IMR-90 (cell line): ENCODE data around the gene NUDCD2. TPM values are rescaled to one million over a fixed set of nuclear protein-coding genes. Genes with fewer than 3 reads are reported as not detected.

ENCODE experiments used
- ATAC-seq: fragments of 200-7000 bp; cut with Tn5 transposase; 2 replicates; pipeline ENCODE4 v1.9.1; 2020; ENCODE audit warnings: low read depth, mild to moderate bottlenecking, moderate library complexity
- BruUV-seq: library from RNA; stranded (reverse); fragments of 400-500 nt; replicated peaks from 2 replicates; lab custom pipeline; 2021; lab: Mats Ljungman, UMichigan
- CTCF ChIA-PET: fragments of 300-600 bp; formaldehyde crosslinking; extraction: SDS; loops from one replicate; lab custom pipeline; 2021; ENCODE audit warnings: antibody characterized with exemption; lab: Yijun Ruan, JAX
- POLR2A ChIA-PET: fragments of 300-600 bp; sonication (Branson Sonifier 250); formaldehyde crosslinking; loops from one replicate; lab custom pipeline; 2022; ENCODE audit warnings: antibody characterized with exemption; ENCODE audit not compliant: unreplicated experiment; lab: Charles Lee
- DNase-seq: peaks from one replicate; pipeline ENCODE4 v3.0.0; 2013
- H2AFZ ChIP-seq: replicated peaks from 2 replicates; pipeline ENCODE3; 2013; ENCODE audit warnings: low read length, mild to moderate bottlenecking; ENCODE audit not compliant: poor library complexity
- H2AK5ac ChIP-seq: 2 replicates; pipeline ENCODE4 v1.6.1; 2013; ENCODE audit warnings: low read depth, low read length, inconsistent platforms
- H2AK9ac ChIP-seq: replicated peaks from 2 replicates; pipeline ENCODE3; 2013; ENCODE audit warnings: mild to moderate bottlenecking, low read depth, low read length, moderate library complexity; ENCODE audit not compliant: poor library complexity
- H2BK120ac ChIP-seq: 2 replicates; pipeline ENCODE4 v1.6.1; 2013; ENCODE audit warnings: low read depth, low read length, inconsistent platforms
- H2BK15ac ChIP-seq: 3 replicates; pipeline ENCODE4 v1.6.1; 2013; ENCODE audit warnings: low read depth, low read length, inconsistent platforms
- H2BK20ac ChIP-seq: 2 replicates; pipeline ENCODE4 v1.6.1; 2013; ENCODE audit warnings: low read depth, mild to moderate bottlenecking, inconsistent platforms, low read length, moderate library complexity
- H2BK5ac ChIP-seq: 2 replicates; pipeline ENCODE4 v1.6.1; 2013; ENCODE audit warnings: mild to moderate bottlenecking, low read depth, low read length, inconsistent platforms; ENCODE audit not compliant: poor library complexity, severe bottlenecking
- H3K14ac ChIP-seq: replicated peaks from 2 replicates; pipeline ENCODE4 v1.6.1; 2013; ENCODE audit warnings: low read depth, low read length, inconsistent platforms
- H3K18ac ChIP-seq: 2 replicates; pipeline ENCODE4 v1.6.1; 2013; ENCODE audit warnings: low read depth, low read length, control low read depth
- H3K23ac ChIP-seq: 2 replicates; pipeline ENCODE4 v1.6.1; 2013; ENCODE audit warnings: low read depth, low read length, inconsistent platforms
- H3K27ac ChIP-seq: 2 replicates; pipeline ENCODE4 v1.5.1; 2013; ENCODE audit warnings: mild to moderate bottlenecking, control low read depth, low read length; ENCODE audit not compliant: insufficient read depth
- H3K27me3 ChIP-seq: 2 replicates; pipeline ENCODE4 v1.6.1; 2013; ENCODE audit warnings: low read length; ENCODE audit not compliant: control insufficient read depth, insufficient read depth
- H3K36me3 ChIP-seq: 2 replicates; pipeline ENCODE4 v1.6.1; 2013; ENCODE audit warnings: low read length, mixed read lengths; ENCODE audit not compliant: control insufficient read depth, insufficient read depth
- H3K4ac ChIP-seq: 2 replicates; pipeline ENCODE4 v1.6.1; 2013; ENCODE audit warnings: low read depth, low read length, inconsistent platforms
- H3K4me1 ChIP-seq: 2 replicates; pipeline ENCODE4 v1.6.1; 2013; ENCODE audit warnings: low read length, mixed read lengths; ENCODE audit not compliant: control insufficient read depth, insufficient read depth
- H3K4me2 ChIP-seq: 2 replicates; pipeline ENCODE4 v1.6.1; 2013; ENCODE audit warnings: low read depth, mild to moderate bottlenecking, control low read depth, low read length, moderate library complexity
- H3K4me3 ChIP-seq: 2 replicates; pipeline ENCODE4 v1.5.1; 2013; ENCODE audit warnings: low read depth, mild to moderate bottlenecking, control low read depth, low read length, moderate library complexity; ENCODE audit not compliant: insufficient read depth
- H3K56ac ChIP-seq: 2 replicates; pipeline ENCODE4 v1.6.1; 2013; ENCODE audit warnings: low read length, inconsistent platforms; ENCODE audit not compliant: insufficient read depth; ENCODE audit errors: extremely low read depth
- H3K79me1 ChIP-seq, 2 experiments: 2 replicates each; pipeline ENCODE4 v1.6.1; 2013; ENCODE audit warnings: low read length in 2 of 2, inconsistent platforms in 1 of 2, low read depth in 1 of 2
- H3K9ac ChIP-seq: 2 replicates; pipeline ENCODE4 v1.6.1; 2013; ENCODE audit warnings: low read depth, low read length, control low read depth
- H3K9me1 ChIP-seq: 2 replicates; pipeline ENCODE4 v1.6.1; 2013; ENCODE audit warnings: low read length, inconsistent platforms; ENCODE audit not compliant: insufficient read depth
- H3K9me3 ChIP-seq: 2 replicates; pipeline ENCODE4 v1.6.1; 2013; ENCODE audit warnings: low read length; ENCODE audit not compliant: control insufficient read depth, insufficient read depth
- H4K20me1 ChIP-seq: 2 replicates; pipeline ENCODE4 v1.6.1; 2013; ENCODE audit warnings: low read length, inconsistent platforms; ENCODE audit not compliant: insufficient read depth
- H4K5ac ChIP-seq: 2 replicates; pipeline ENCODE4 v1.6.1; 2013; ENCODE audit warnings: mild to moderate bottlenecking, low read depth, low read length, control low read depth
- H4K8ac ChIP-seq, 2 experiments: 2 replicates each; pipeline ENCODE4 v1.6.1; 2013; ENCODE audit warnings: low read depth in 2 of 2, low read length in 2 of 2, control low read depth in 1 of 2, inconsistent platforms in 1 of 2
- H4K91ac ChIP-seq: 2 replicates; pipeline ENCODE4 v1.6.1; 2013; ENCODE audit warnings: low read depth, low read length, inconsistent platforms; ENCODE audit not compliant: insufficient read depth
- CEBPB ChIP-seq: IDR thresholded peaks from 2 replicates; pipeline ENCODE4 v1.6.1; 2012; ENCODE audit warnings: low read depth, low read length, improper control_type of control experiment
- NFE2L2 ChIP-seq: fragments of 150-350 bp; IDR thresholded peaks from 2 replicates; pipeline ENCODE4 v1.6.1; 2016; ENCODE audit warnings: low read depth, mild to moderate bottlenecking, low read length
- WGBS, 2 experiments: methylation state at CpG; one replicate each; pipeline versions ENCODE4 v1.1.5 to v1.1.7; 2013; ENCODE audit warnings: missing lambda C conversion rate in 2 of 2; ENCODE audit not compliant: insufficient read length in 1 of 2; ENCODE audit errors: extremely low coverage in 2 of 2; 5-methylcytosine and 5-hydroxymethylcytosine counted together
- dilution Hi-C: fragments of 300-500 bp; cut with HindIII; formaldehyde crosslinking; loops from one replicate; pipeline ENCODE4 v1.14.3; 2018; ENCODE audit warnings: low sequenced_read_pairs; ENCODE audit not compliant: unreplicated experiment
- in situ Hi-C: fragments of 300-500 bp; cut with MboI; formaldehyde crosslinking; loops from 3 replicates; pipeline ENCODE4 v1.14.3; 2019; ENCODE audit warnings: low sequenced_read_pairs, inconsistent platforms, mixed read lengths
- intact Hi-C: fragments of 100-400 bp; cut with micrococcal nuclease; formaldehyde crosslinking; loops from 2 replicates; pipeline ENCODE4 v1.10.0; 2022
- polyA plus RNA-seq, 3 experiments: library from polyadenylated mRNA; depleted of rRNA; stranded (reverse); fragments of >200 nt; gene quantifications; 2 replicates each; pipeline ENCODE4 v1.2.3, GENCODE V29; 2012; ENCODE audit warnings: low replicate concordance in 1 of 3
- total RNA-seq: library from RNA; depleted of rRNA; stranded (reverse); fragments of >200 nt; gene quantifications from 2 replicates; pipeline ENCODE4 v1.2.3, GENCODE V29; 2012

The NUDCD2 gene
- total and polyA plus RNA-seq, 2 of the 4 experiments (the other 2 are of a cell fraction), result 3.0 to 3.5 TPM

GRCh38 chr5:163453705-163454104, 6.2 kb downstream of the NUDCD2 start:
- Histone ChIP-seq H2BK15ac (no peak overlapping the region), H3K27me3 (no peaks in the 10 kb centered on the region), H3K4me3 (no peak overlapping the region), H3K56ac (no peak overlapping the region), H4K91ac (no peak overlapping the region), H2AFZ (no peak overlapping the region), H3K79me1 (0 out of 4 replicates have a peak, but pooled peaks cover 4 to 6% of the 10 kb centered on the region in 2 experiments), H3K4ac (no peak overlapping the region), H2AK9ac (no peak overlapping the region), H3K14ac (no peak overlapping the region), H2BK20ac (no peak overlapping the region), H4K20me1 (no peaks in the 10 kb centered on the region), H3K27ac (no peak overlapping the region), H3K9me1 (no peaks in the 10 kb centered on the region), H3K4me1 (no peaks in the 10 kb centered on the region), H4K8ac (no peak overlapping the region), H4K5ac (no peak overlapping the region), H3K4me2 (no peak overlapping the region), H3K36me3 (peaks cover 9% of the 10 kb centered on the region), H2BK5ac (no peak overlapping the region), H3K18ac (no peak overlapping the region), H3K9ac (no peak overlapping the region), H2AK5ac (no peak overlapping the region), H3K9me3 (no peaks in the 10 kb centered on the region), H3K23ac (no peak overlapping the region), H2BK120ac (no peak overlapping the region)
- dilution Hi-C loops, result no loop called here
- no TSS peak for BruUV-seq
- peak; percentile 44; the same call in 1 of the 2 replicates for ATAC-seq
- DNase-seq, result peak; percentile 53
- POLR2A ChIA-PET, result no interaction called here
- CTCF ChIA-PET, result interaction anchor here (1.2 kb wide), 1 partner anchor 20 kb away, joined by 3 read pairs; no protein-coding TSS in a partner anchor
- no CpG with 5 or more reads among the region's 1 CpG for WGBS, 2 experiments
- in situ Hi-C loops, result no loop called here
- TF ChIP-seq NFE2L2 (no peak), CEBPB (peak; percentile 63)
- intact Hi-C loops, result no loop called here
